Urinary bladder (tissue), 4 donors: Measurements from ENCODE around the gene SMTNL1. TPM values are rescaled to one million over a fixed set of nuclear protein-coding genes. Genes with fewer than 3 reads are reported as not detected.

ENCODE experiments used
- DNase-seq: peaks from one replicate; pipeline ENCODE4 v3.0.0-alpha.2; 2015; ENCODE audit errors: extremely low spot score
- H3K27ac ChIP-seq: one replicate; pipeline ENCODE4 v1.5.1; 2013; ENCODE audit warnings: low read depth, mild to moderate bottlenecking, moderate library complexity
- H3K36me3 ChIP-seq: one replicate; pipeline ENCODE4 v1.6.1; 2013; ENCODE audit warnings: mild to moderate bottlenecking, moderate library complexity; ENCODE audit not compliant: insufficient read depth
- H3K4me1 ChIP-seq: one replicate; pipeline ENCODE4 v1.6.1; 2013; ENCODE audit warnings: mild to moderate bottlenecking, moderate library complexity; ENCODE audit not compliant: insufficient read depth
- H3K4me3 ChIP-seq: one replicate; pipeline ENCODE4 v1.5.1; 2013; ENCODE audit warnings: low read depth, low read length
- WGBS: extraction: QIAGEN DNeasy Blood & Tissue Kit; methylation state at CpG from one replicate; pipeline ENCODE4 v1.1.7; 2013; 5-methylcytosine and 5-hydroxymethylcytosine counted together
- polyA plus RNA-seq: library from polyadenylated mRNA; stranded (reverse); fragments of 200-250 nt; gene quantifications from one replicate; pipeline ENCODE4 v1.2.3, GENCODE V29; 2013
- total RNA-seq: library from RNA; depleted of rRNA; stranded (reverse); fragments of >200 nt; gene quantifications from one replicate; pipeline ENCODE4 v1.2.3, GENCODE V29; 2014
- donor health status: healthy with polysubstance abuse.
- donor health status: healthy.

Gene SMTNL1
- total and polyA plus RNA-seq, 2 donors, result 0.16 TPM; not detected in 1

DNA sequence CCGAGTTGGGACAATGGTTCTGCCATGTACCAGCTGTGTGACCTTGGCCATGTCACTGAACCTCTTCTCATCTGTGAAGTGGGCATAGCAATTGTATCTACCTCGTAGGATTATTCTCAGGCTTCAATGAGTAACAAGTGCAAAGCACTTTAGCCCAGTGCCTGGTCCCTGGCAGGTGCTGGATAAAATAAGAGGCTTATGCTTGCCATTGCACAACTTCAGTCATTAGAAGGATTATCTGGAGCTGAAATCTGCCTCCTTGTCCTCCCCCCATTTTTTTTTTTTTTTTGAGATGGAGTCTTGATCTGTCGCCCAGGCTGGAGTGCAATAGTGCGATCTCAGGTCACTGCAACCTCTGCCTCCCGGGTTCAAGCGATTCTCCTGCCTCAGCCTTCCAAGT, 7.2 kb downstream of the SMTNL1 start:
- WGBS, result 88% methylated on average over 6 of the region's 6 CpGs
- H3K4me1 ChIP-seq, result no peaks in the 10 kb centered on the region
- DNase-seq, result no peak

DNA sequence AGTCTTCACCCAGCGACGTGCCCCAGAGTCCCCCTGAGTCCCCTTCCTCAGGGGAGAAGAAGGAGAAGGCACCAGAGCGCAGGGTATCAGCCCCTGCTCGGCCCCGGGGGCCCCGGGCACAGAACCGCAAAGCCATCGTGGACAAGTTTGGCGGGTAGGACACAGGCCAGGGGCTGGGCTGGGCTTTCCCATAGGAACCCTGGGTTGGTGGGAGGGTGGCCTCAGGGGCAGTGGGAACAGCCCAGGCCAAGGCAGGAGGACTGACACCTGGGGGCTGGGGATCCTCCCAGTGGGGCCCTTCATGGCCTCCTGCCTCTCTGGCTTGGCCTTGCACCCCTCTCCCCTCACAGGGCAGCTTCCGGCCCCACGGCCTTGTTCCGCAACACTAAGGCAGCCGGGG, 8.5 kb downstream of the SMTNL1 start:
- WGBS, result 89% methylated on average over 13 of the region's 13 CpGs
- H3K27ac ChIP-seq, result no peak overlapping the region
- no peak overlapping the region for H3K4me3 ChIP-seq
- H3K4me1 ChIP-seq, result no peaks in the 10 kb centered on the region
- H3K36me3 ChIP-seq, result no peaks in the 10 kb centered on the region
- no peak for DNase-seq

More for the DNA sequence above, 7.2 kb downstream of the SMTNL1 start:
- Histone ChIP-seq H3K4me3 (no peak overlapping the region), H3K27ac (no peak overlapping the region), H3K36me3 (no peaks in the 10 kb centered on the region)

GRCh38 chr11:57546451-57546850, 9.1 kb downstream of the SMTNL1 start:
- Histone ChIP-seq H3K36me3 (no peaks in the 10 kb centered on the region), H3K27ac (no peak overlapping the region), H3K4me1 (no peaks in the 10 kb centered on the region), H3K4me3 (no peak overlapping the region)
- DNase-seq, result no peak
- 96% methylated on average over 7 of the region's 7 CpGs for WGBS

GRCh38 chr11:57546869-57547475, 9.6 kb downstream of the SMTNL1 start:
- 61% methylated on average over 5 of the region's 5 CpGs for WGBS
- Histone ChIP-seq H3K36me3 (peaks cover 2% of the 10 kb centered on the region), H3K4me1 (no peaks in the 10 kb centered on the region), H3K4me3 (no peak overlapping the region), H3K27ac (no peak overlapping the region)
- DNase-seq, result no peak

DNA sequence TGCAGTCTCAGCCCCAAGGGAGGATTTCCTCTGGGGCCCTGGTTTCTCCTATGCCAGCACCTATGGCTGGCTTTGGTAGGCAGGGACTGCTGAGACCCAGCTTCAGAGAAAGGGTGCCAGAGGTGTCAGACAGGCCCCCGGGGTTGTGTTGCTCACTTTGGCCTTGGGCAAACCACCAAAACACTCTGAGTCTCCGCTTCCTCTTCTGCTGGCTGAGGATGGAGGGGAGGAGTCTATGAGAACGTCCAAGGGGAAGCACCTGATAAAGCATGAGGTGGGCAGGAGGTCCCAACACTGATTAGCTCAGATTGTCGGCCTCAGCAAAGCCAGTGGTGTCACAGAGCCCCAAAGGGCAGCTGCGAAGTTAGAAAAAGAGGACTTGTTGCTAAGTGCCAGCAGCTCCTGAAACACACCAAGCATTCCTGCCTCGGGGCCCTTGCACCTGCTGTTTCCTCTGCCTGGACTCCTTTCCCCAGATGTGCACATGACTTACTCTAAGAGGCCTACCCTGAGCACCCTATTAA, 10.5 kb downstream of the SMTNL1 start:
- H3K36me3 ChIP-seq, result peaks cover 6% of the 10 kb centered on the region
- no peaks in the 10 kb centered on the region for H3K4me1 ChIP-seq
- 52% methylated on average over 6 of the region's 6 CpGs for WGBS
- H3K27ac ChIP-seq, result no peak overlapping the region
- H3K4me3 ChIP-seq, result no peak overlapping the region
- DNase-seq, result no peak

GRCh38 chr11:57549983-57550382, 12.6 kb downstream of the SMTNL1 start:
- H3K4me1 ChIP-seq, result no peaks in the 10 kb centered on the region
- H3K27ac ChIP-seq, result no peak overlapping the region
- 87% methylated on average over 8 of the region's 8 CpGs for WGBS
- DNase-seq, result no peak
- peaks cover 6% of the 10 kb centered on the region for H3K36me3 ChIP-seq
- no peak overlapping the region for H3K4me3 ChIP-seq

DNA sequence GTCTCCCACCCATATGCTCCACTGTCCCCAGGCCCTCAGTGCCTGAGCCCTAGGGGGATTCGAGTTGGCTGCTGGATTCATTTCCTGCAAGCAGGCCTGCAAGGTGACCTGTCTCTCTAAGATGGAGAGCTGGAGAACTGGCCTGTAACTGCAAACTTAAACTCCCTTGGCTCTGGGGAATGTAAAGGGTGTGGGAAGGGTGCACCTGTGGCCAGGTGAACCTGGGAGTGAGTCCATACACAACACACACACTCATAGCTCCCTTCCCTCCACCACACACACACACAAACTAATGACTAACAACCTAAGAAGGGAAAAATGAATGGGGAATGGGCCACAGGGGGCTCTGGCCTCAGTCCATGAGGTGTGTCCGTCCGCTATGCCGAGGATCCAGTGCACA, 14.5 kb downstream of the SMTNL1 start:
- no peak for DNase-seq
- WGBS, result 96% methylated on average over 4 of the region's 4 CpGs
- no peaks in the 10 kb centered on the region for H3K4me1 ChIP-seq
- no peak overlapping the region for H3K4me3 ChIP-seq
- peaks cover 6% of the 10 kb centered on the region for H3K36me3 ChIP-seq
- no peak overlapping the region for H3K27ac ChIP-seq

DNA sequence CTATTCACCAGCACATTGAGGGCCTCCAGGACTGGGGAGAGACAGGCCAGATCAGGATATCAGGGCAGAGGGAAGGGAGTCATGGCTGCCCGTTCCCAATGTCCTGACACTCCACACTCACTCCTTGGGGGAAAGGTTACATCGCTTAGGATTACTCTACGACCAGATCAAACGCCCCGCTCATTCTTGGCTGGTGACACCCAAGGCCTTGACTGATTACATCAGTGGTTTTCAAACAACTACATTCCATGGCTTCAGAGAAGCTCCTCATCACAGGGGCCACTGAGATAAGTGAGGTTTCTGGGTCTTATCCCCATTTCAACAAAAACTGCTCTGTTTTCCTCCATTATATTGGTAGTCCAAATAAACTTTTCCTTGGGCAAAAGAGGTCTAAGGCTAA, 15.1 kb downstream of the SMTNL1 start:
- H3K36me3 ChIP-seq, result peaks cover 6% of the 10 kb centered on the region
- H3K4me1 ChIP-seq, result no peaks in the 10 kb centered on the region
- no peak overlapping the region for H3K27ac ChIP-seq
- 80% methylated on average over 5 of the region's 5 CpGs for WGBS
- no peak overlapping the region for H3K4me3 ChIP-seq
- DNase-seq, result no peak

DNA sequence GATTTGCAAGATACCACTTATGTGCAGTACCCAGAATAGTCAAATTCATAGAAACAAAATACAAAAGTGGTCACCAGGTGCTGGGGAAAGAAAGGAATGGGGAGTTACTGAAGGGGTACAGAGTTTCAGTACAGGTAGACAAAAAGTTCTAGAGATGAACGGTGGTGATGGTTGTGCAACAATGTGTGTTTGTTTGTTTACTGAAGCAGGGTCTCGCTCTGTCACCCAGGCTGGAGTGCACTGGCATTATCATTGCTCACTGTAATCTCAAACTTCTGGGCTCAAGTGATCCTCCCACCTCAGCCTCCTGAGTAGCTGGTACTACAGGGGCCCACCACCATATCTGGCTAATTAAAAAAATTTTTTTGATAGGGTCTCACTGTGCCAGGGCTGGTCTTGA, 18.0 kb downstream of the SMTNL1 start:
- no peak for DNase-seq
- Histone ChIP-seq H3K27ac (no peak overlapping the region), H3K4me1 (no peaks in the 10 kb centered on the region), H3K4me3 (no peak overlapping the region), H3K36me3 (peaks cover 6% of the 10 kb centered on the region)
- 90% methylated on average over 2 of the region's 2 CpGs for WGBS

DNA sequence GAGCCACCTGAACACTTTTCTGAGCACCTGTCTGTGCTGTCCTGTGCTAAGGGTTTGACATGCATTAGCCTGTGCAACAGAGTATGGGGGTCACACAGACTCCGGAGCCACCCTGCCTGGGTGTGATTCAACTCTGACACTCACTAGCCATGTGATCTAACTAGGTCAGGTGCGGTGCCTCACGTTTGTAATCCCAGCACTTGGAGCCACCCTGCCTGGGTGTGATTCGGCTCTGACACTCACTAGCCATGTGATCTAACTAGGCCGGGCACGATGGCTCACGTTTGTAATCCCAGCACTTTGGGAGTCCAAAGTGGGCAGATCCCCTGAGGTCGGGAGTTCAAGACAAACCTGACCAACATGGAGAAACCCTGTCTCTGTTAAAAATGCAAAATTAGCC, 18.6 kb downstream of the SMTNL1 start:
- Histone ChIP-seq H3K36me3 (peaks cover 6% of the 10 kb centered on the region), H3K4me3 (no peak overlapping the region), H3K4me1 (no peaks in the 10 kb centered on the region), H3K27ac (no peak overlapping the region)
- DNase-seq, result no peak
- WGBS, result 84% methylated on average over 8 of the region's 8 CpGs

DNA sequence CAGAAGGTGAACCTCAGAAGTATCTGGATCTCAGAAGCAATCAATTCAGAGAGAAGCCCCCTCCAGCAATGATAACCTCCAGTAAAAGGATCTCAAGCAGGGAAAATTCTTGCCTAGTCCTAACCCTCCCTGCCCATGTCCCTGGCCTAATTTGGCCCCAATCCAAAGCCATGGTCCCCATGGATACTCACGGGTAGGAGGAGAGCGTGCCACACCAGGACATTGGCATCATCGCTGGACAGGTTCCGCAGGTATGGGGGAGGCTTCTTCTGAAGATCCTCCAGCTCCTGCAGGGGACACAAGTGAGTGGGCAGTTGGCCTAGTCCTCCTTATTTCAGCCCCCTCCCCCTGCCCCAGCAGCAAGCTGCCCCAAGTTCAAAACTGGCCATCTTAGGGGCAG, 22.8 kb downstream of the SMTNL1 start:
- Histone ChIP-seq H3K27ac (no peak overlapping the region), H3K4me1 (no peaks in the 10 kb centered on the region), H3K36me3 (no peaks in the 10 kb centered on the region), H3K4me3 (no peak overlapping the region)
- DNase-seq, result no peak
- WGBS, result 87% methylated on average over 4 of the region's 4 CpGs

DNA sequence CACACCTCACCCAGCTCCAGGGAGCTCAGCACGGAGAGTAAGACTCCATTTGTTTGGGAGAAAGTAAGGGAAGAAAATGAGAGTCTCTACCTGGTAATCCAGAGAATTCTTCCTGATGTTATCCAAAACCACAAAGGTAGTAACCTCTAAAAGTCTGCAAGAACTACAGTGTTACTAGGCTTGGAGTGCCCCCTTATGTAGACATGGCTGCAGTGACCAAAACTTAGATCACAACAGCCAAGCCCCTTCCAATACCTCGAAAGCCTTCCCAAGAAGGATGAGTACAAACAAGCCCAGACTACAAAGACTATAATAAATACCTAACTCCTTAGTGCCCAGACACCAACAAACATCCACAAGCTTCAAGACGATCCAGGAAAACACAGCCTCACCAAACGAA, 25.2 kb downstream of the SMTNL1 start:
- H3K4me1 ChIP-seq, result no peaks in the 10 kb centered on the region
- no peaks in the 10 kb centered on the region for H3K36me3 ChIP-seq
- no peak for DNase-seq
- 55% methylated on average over 4 of the region's 4 CpGs for WGBS
- no peak overlapping the region for H3K4me3 ChIP-seq
- no peak overlapping the region for H3K27ac ChIP-seq

DNA sequence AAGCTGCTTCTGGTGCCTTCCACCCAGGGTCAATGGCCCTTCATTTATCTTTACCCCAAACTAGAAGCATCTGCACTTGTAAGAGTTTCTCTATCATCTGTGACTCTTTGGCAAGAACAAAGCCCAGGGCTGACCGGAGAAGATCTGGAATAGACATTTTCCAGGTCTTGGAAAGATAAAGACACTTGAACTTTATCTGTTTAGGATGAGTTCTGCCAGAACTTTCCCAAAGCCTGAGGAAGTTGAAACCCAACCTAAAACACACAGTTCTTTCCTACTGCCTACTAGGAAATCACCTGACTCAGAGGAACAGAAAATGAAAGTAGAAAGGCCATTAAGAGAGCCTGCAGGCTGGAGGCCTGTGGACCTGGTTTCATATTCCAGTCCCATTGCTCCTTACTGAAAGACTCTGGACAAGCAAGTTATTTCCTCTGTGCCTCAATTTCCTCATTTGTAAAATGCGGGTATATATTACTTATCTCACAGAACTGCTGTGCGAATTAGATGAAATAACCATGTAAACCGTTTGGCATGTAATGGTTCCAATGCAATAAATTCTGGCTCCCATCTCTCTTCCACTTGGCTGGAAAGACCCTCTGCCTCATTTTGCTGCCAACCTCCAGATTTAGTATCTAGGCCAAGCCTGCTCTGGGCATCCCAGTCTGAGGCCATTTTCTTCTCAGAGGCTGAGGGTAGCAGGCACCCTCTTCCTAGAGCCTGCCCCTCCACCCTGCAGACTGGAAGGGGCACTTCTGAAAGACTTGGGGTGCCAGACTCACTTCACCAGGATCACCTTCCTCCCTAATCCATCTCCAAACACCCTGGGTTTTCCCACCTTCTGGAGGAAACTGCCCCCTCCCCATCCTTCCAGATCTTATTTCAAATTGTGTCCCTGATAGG, 28.9 kb downstream of the SMTNL1 start:
- H3K4me1 ChIP-seq, result no peaks in the 10 kb centered on the region

DNA sequence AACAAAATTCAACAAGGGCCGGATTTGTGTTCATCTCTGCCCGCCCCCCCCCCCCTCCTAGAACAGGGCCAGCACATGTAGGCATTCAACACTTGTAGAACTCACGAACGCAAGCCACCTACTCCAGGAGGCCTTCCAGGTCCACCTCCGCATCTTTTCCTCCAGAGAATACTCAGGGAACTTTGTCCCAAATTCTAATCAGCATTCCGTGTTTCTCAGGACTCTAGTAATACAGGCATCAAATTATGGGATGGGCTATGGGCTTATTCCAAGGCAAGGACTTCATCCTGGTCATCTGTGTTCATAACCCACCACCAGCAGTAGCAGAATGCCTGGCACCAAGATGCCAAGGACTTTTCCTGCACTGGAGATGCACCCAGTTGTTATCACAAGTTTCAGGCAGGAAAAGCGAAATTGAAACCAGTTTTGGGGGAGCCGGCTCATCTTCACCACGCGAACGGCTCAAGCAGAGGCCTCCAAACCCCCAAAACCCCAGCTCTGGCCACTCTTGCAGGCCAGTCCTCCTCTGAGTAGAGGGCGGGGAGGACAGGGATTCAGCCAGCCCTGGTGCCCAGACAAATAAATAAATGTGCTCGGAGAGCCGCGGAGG, 29.6 kb downstream of the SMTNL1 start:
- peak overlapping the region; percentile 86 for H3K4me3 ChIP-seq
- 10% methylated on average over 15 of the region's 15 CpGs for WGBS
- H3K36me3 ChIP-seq, result no peaks in the 10 kb centered on the region
- peak overlapping the region; percentile 79 for H3K27ac ChIP-seq
- no peaks in the 10 kb centered on the region for H3K4me1 ChIP-seq
- DNase-seq, result peak; percentile 6

More for the DNA sequence above, 28.9 kb downstream of the SMTNL1 start:
- peak overlapping the region; percentile 79 for H3K27ac ChIP-seq
- DNase-seq, result peak; percentile 18
- no peaks in the 10 kb centered on the region for H3K36me3 ChIP-seq
- WGBS, result 35% methylated on average over 4 of the region's 4 CpGs
- H3K4me3 ChIP-seq, result peak overlapping the region; percentile 86
